HEK293 (cell line): ENCODE data around the gene PGBD5.
A peak's percentile ranks its signal among the peaks of the same experiment; 100 is the strongest.

ENCODE experiments used
- CTCF ChIA-PET: fragments of 350-600 bp; formaldehyde crosslinking; extraction: SDS; loops from one replicate; lab custom pipeline; 2021; ENCODE audit warnings: antibody characterized with exemption; lab: Yijun Ruan, JAX
- POLR2A ChIA-PET: fragments of 300-600 bp; formaldehyde crosslinking; extraction: SDS; loops from one replicate; lab custom pipeline; 2020; ENCODE audit warnings: antibody characterized with exemption, inconsistent platforms; lab: Yijun Ruan, JAX
- H3K27ac ChIP-seq: fragments of 200-500 bp; sonication (Bioruptor generic); 2 replicates; pipeline ENCODE4 v1.5.1; 2014; ENCODE audit warnings: low read depth, low read length, control low read depth, inconsistent platforms; ENCODE audit errors: extremely low read depth
- H3K36me3 ChIP-seq, 2 experiments: fragments of 200-500 bp in 1 of 2; sonication (Bioruptor generic) in 1 of 2; 1 replicate in 1 of 2; 2 replicates in 1 of 2; pipeline ENCODE4 v1.5.1; 2014 to 2017; ENCODE audit warnings: inconsistent platforms in 2 of 2, low read length in 2 of 2; ENCODE audit not compliant: control insufficient read depth in 2 of 2, insufficient read depth in 1 of 2
- H3K4me1 ChIP-seq: fragments of 200-500 bp; sonication (Bioruptor generic); 2 replicates; pipeline ENCODE4 v1.5.1; 2014; ENCODE audit warnings: mild to moderate bottlenecking, low read length, inconsistent platforms; ENCODE audit not compliant: control insufficient read depth, insufficient read depth
- H3K4me3 ChIP-seq: 2 replicates; pipeline ENCODE4 v1.5.1; 2011; ENCODE audit warnings: low read depth, mild to moderate bottlenecking, control low read depth, low read length, moderate library complexity
- H3K9me3 ChIP-seq: fragments of 200-500 bp; sonication (Bioruptor generic); 2 replicates; pipeline ENCODE4 v1.5.1; 2014; ENCODE audit warnings: low read depth, low read length, inconsistent platforms; ENCODE audit not compliant: control insufficient read depth, insufficient read depth
- FEZF1 ChIP-seq: fragments of 450-650 bp; formaldehyde crosslinking; IDR thresholded peaks from 2 replicates; pipeline ENCODE4 v1.5.1; 2016; ENCODE audit warnings: missing biosample characterization, missing genetic modification characterization
- KLF1 ChIP-seq: fragments of 450-650 bp; formaldehyde crosslinking; IDR thresholded peaks from 2 replicates; pipeline ENCODE4 v1.5.1; 2016; ENCODE audit warnings: missing biosample characterization, missing genetic modification characterization
- MZF1 ChIP-seq: fragments of 450-650 bp; formaldehyde crosslinking; IDR thresholded peaks from 2 replicates; pipeline ENCODE4 v1.5.1; 2017; ENCODE audit warnings: missing biosample characterization, missing genetic modification characterization, borderline replicate concordance
- OSR2 ChIP-seq: fragments of 450-650 bp; formaldehyde crosslinking; IDR thresholded peaks from 2 replicates; pipeline ENCODE4 v1.5.1; 2016; ENCODE audit warnings: missing biosample characterization, missing genetic modification characterization
- PRDM6 ChIP-seq: fragments of 450-650 bp; formaldehyde crosslinking; IDR thresholded peaks from 2 replicates; pipeline ENCODE4 v1.5.1; 2017; ENCODE audit warnings: missing biosample characterization, missing genetic modification characterization
- TSHZ1 ChIP-seq: fragments of 450-650 bp; formaldehyde crosslinking; IDR thresholded peaks from 2 replicates; pipeline ENCODE4 v1.5.1; 2016; ENCODE audit warnings: missing biosample characterization, missing genetic modification characterization, borderline replicate concordance
- YY1 ChIP-seq: fragments of 450-650 bp; formaldehyde crosslinking; IDR thresholded peaks from 2 replicates; pipeline ENCODE4 v1.5.1; 2018; ENCODE audit warnings: missing biosample characterization, missing genetic modification characterization
- ZBTB1 ChIP-seq: fragments of 450-650 bp; formaldehyde crosslinking; IDR thresholded peaks from 2 replicates; pipeline ENCODE4 v1.5.1; 2016; ENCODE audit warnings: missing biosample characterization, missing genetic modification characterization
- ZBTB44 ChIP-seq: fragments of 450-650 bp; IDR thresholded peaks from 2 replicates; pipeline ENCODE4 v1.5.1; 2018; ENCODE audit warnings: missing biosample characterization, mild to moderate bottlenecking, missing genetic modification characterization
- ZBTB48 ChIP-seq: fragments of 450-650 bp; formaldehyde crosslinking; IDR thresholded peaks from 2 replicates; pipeline ENCODE4 v1.5.1; 2016; ENCODE audit warnings: missing biosample characterization, missing genetic modification characterization
- ZBTB8A ChIP-seq: fragments of 450-650 bp; formaldehyde crosslinking; IDR thresholded peaks from 2 replicates; pipeline ENCODE4 v1.5.1; 2016; ENCODE audit warnings: missing biosample characterization, missing genetic modification characterization
- ZEB2 ChIP-seq: fragments of 450-650 bp; formaldehyde crosslinking; IDR thresholded peaks from 2 replicates; pipeline ENCODE4 v1.5.1; 2016; ENCODE audit warnings: missing biosample characterization, missing genetic modification characterization
- ZNF10 ChIP-seq: fragments of 450-650 bp; formaldehyde crosslinking; IDR thresholded peaks from 2 replicates; pipeline ENCODE4 v1.5.1; 2017; ENCODE audit warnings: missing biosample characterization, missing genetic modification characterization
- ZNF354C ChIP-seq: fragments of 450-650 bp; formaldehyde crosslinking; IDR thresholded peaks from 2 replicates; pipeline ENCODE4 v1.5.1; 2016; ENCODE audit warnings: missing biosample characterization, missing genetic modification characterization, low read depth, borderline replicate concordance
- ZNF423 ChIP-seq: fragments of 450-650 bp; formaldehyde crosslinking; IDR thresholded peaks from 2 replicates; pipeline ENCODE4 v1.5.1; 2016; ENCODE audit warnings: missing biosample characterization, missing genetic modification characterization
- ZNF544 ChIP-seq: fragments of 450-650 bp; formaldehyde crosslinking; IDR thresholded peaks from 2 replicates; pipeline ENCODE4 v1.5.0; 2017; ENCODE audit warnings: missing biosample characterization, missing genetic modification characterization
- ZNF561 ChIP-seq: fragments of 450-650 bp; IDR thresholded peaks from 2 replicates; pipeline ENCODE4 v1.5.1; 2018; ENCODE audit warnings: missing biosample characterization, missing genetic modification characterization, borderline replicate concordance
- ZNF580 ChIP-seq: fragments of 450-650 bp; formaldehyde crosslinking; IDR thresholded peaks from 2 replicates; pipeline ENCODE4 v1.5.1; 2016; ENCODE audit warnings: missing biosample characterization, missing genetic modification characterization
- ZNF658 ChIP-seq: fragments of 450-650 bp; formaldehyde crosslinking; IDR thresholded peaks from 2 replicates; pipeline ENCODE4; 2016; ENCODE audit warnings: missing biosample characterization, missing genetic modification characterization
- ZNF660 ChIP-seq: fragments of 450-650 bp; IDR thresholded peaks from 2 replicates; pipeline ENCODE4 v1.5.1; 2018; ENCODE audit warnings: missing biosample characterization, mild to moderate bottlenecking, missing genetic modification characterization
- ZNF843 ChIP-seq: fragments of 450-650 bp; formaldehyde crosslinking; IDR thresholded peaks from 2 replicates; pipeline ENCODE4 v1.5.1; 2016; ENCODE audit warnings: missing biosample characterization, missing genetic modification characterization
- ZSCAN30 ChIP-seq: fragments of 450-650 bp; IDR thresholded peaks from 2 replicates; pipeline ENCODE4 v1.5.1; 2018; ENCODE audit warnings: missing biosample characterization, mild to moderate bottlenecking, missing genetic modification characterization, moderate library complexity
- ZXDB ChIP-seq: fragments of 450-650 bp; formaldehyde crosslinking; IDR thresholded peaks from 2 replicates; pipeline ENCODE4 v1.5.1; 2016; ENCODE audit warnings: missing biosample characterization, missing genetic modification characterization

Gene PGBD5

GRCh38 chr1:230282157-230282556 lies 144.0 kb downstream of the PGBD5 start:
- POLR2A ChIA-PET, result no interaction called here
- Histone ChIP-seq H3K9me3 (no peaks in the 10 kb centered on the region), H3K36me3 (peaks cover 0 to 27% of the 10 kb centered on the region in 2 experiments; a peak in 2 of 3 replicates), H3K4me3 (no peak overlapping the region), H3K4me1 (peaks cover 15% of the 10 kb centered on the region), H3K27ac (peak overlapping the region; percentile 52; the same call in 1 of the 2 replicates)
- CTCF ChIA-PET, result interaction anchor here (0.6 to 0.7 kb wide), 2 partner anchors 16 to 24 kb away, joined by 3 read pairs; no protein-coding TSS in a partner anchor
- TF ChIP-seq ZBTB8A, result peak; percentile 49; the same call in 1 of the 2 replicates
- TF ChIP-seq YY1, result peak; percentile 17; the same call in 1 of the 2 replicates
- TF ChIP-seq ZBTB1 (tag by site-specific recombination), result no peak
- 0 out of 2 replicates have a peak, but pooled peaks have one; percentile 14 for TF ChIP-seq ZNF580 (tag by site-specific recombination)
- TF ChIP-seq ZNF544, result no peak
- TF ChIP-seq ZBTB44 (tag by site-specific recombination), result peak; percentile 59; the same call in 1 of the 2 replicates
- TF ChIP-seq PRDM6 (tag by site-specific recombination), result peak; percentile 82
- peak; percentile 87 for TF ChIP-seq ZNF843 (tag by site-specific recombination)
- TF ChIP-seq ZXDB, result peak; percentile 70
- 0 out of 2 replicates have a peak, but pooled peaks have one; percentile 45 for TF ChIP-seq ZSCAN30 (tag by site-specific recombination)
- peak; percentile 81 for TF ChIP-seq ZNF10 (tag by site-specific recombination)
- TF ChIP-seq ZNF658 (tag by site-specific recombination), result no peak
- 0 out of 2 replicates have a peak, but pooled peaks have one; percentile 22 for TF ChIP-seq ZNF423 (tag by site-specific recombination)
- TF ChIP-seq TSHZ1 (tag by site-specific recombination), result peak; percentile 11; the same call in 1 of the 2 replicates
- TF ChIP-seq ZNF660 (tag by site-specific recombination), result no peak
- peak; percentile 71; the same call in 1 of the 2 replicates for TF ChIP-seq MZF1 (tag by site-specific recombination)
- TF ChIP-seq ZBTB48 (tag by site-specific recombination), result no peak
- peak; percentile 97 for TF ChIP-seq OSR2 (tag by site-specific recombination)
- peak; percentile 25; the same call in 1 of the 2 replicates for TF ChIP-seq KLF1 (tag by site-specific recombination)
- no peak for TF ChIP-seq ZNF561
- TF ChIP-seq ZNF354C (tag by site-specific recombination), result no peak
- peak; percentile 99 for TF ChIP-seq FEZF1 (tag by site-specific recombination)
- TF ChIP-seq ZEB2 (tag by site-specific recombination), result no peak
